GM12878 (cell line): Measurements from ENCODE around the gene TTYH1.

Source experiments
- ATF7 ChIP-seq: fragments of 450-650 bp; IDR thresholded peaks from 2 replicates; pipeline ENCODE4 v1.6.1; 2016; ENCODE audit warnings: low read depth, mild to moderate bottlenecking
- CBX3 ChIP-seq: fragments of 200-600 bp; sonication (generic); IDR thresholded peaks from 2 replicates; pipeline ENCODE4 v1.6.1; 2016; ENCODE audit warnings: low read depth, borderline replicate concordance
- CHD2 ChIP-seq: IDR thresholded peaks from 2 replicates; pipeline ENCODE4 v1.6.1; 2011; ENCODE audit warnings: low read depth, low read length, improper control_type of control experiment, borderline replicate concordance
- CREB1 ChIP-seq: IDR thresholded peaks from 2 replicates; pipeline ENCODE4 v1.6.1; 2012; ENCODE audit warnings: low read depth, mild to moderate bottlenecking, inconsistent platforms
- CTCF ChIP-seq, 3 experiments: IDR thresholded peaks in 2 of 3; conservative IDR thresholded peaks in 1 of 3; 2 replicates each; pipeline ENCODE4 v1.5.1; 2011; ENCODE audit warnings: low read depth in 3 of 3, low read length in 3 of 3, mild to moderate bottlenecking in 3 of 3, control low read depth in 2 of 3, moderate library complexity in 2 of 3, inconsistent platforms in 1 of 3, mixed read lengths in 1 of 3; ENCODE audit not compliant: control insufficient read depth in 2 of 3, insufficient read depth in 1 of 3; ENCODE audit errors: extremely low read depth in 1 of 3
- EZH2 ChIP-seq: IDR thresholded peaks from 2 replicates; pipeline ENCODE4 v1.6.1; 2012; ENCODE audit warnings: low read depth, mild to moderate bottlenecking, control low read depth, inconsistent platforms, low read length, borderline replicate concordance; ENCODE audit not compliant: control insufficient read depth
- FOS ChIP-seq: IDR thresholded peaks from 3 replicates; pipeline ENCODE4 v1.6.1; 2011; ENCODE audit warnings: borderline replicate concordance; ENCODE audit not compliant: insufficient read length; ENCODE audit errors: extremely low read depth
- IRF5 ChIP-seq: fragments of 450-650 bp; IDR thresholded peaks from 2 replicates; pipeline ENCODE4 v1.6.1; 2017; ENCODE audit warnings: borderline replicate concordance
- MAX ChIP-seq: IDR thresholded peaks from 2 replicates; pipeline ENCODE4 v1.6.1; 2012; ENCODE audit warnings: low read depth, low read length, improper control_type of control experiment
- POLR2A ChIP-seq: IDR thresholded peaks from 2 replicates; pipeline ENCODE4 v1.6.1; 2011; ENCODE audit warnings: low read depth, mild to moderate bottlenecking, low read length
- RCOR1 ChIP-seq: conservative IDR thresholded peaks from 2 replicates; pipeline ENCODE4 v1.6.1; 2012; ENCODE audit warnings: low read depth, low read length, improper control_type of control experiment
- REST ChIP-seq: IDR thresholded peaks from 2 replicates; pipeline ENCODE4 v1.6.1; 2012; ENCODE audit warnings: mild to moderate bottlenecking, low read depth, low read length

- TF ChIP-seq CHD2, result no peak
- no peak for TF ChIP-seq POLR2A
- TF ChIP-seq CTCF (IDR thresholded peaks at IDR 0.05 in 2 of 3, conservative IDR thresholded peaks at IDR 0.05 in 1 of 3; ENCODE audit: control insufficient read depth in 2 of 3, extremely low read depth in 1 of 3, insufficient read depth in 1 of 3, low read depth in 3 of 3, low read length in 3 of 3), result no peak
- no peak for TF ChIP-seq IRF5
- no peak for TF ChIP-seq RCOR1
- no peak for TF ChIP-seq FOS
- no peak for TF ChIP-seq REST
- TF ChIP-seq ATF7, result no peak
- TF ChIP-seq EZH2, result no peak
- no peak for TF ChIP-seq MAX
- TF ChIP-seq CREB1, result no peak
- TF ChIP-seq CBX3, result no peak
Measured at GRCh38 chr19:54383330-54383729, 31.9 kb upstream of the TTYH1 start.
